ENCODE measurements around the gene LOC101059915.
"Not testable (repeated sequence)": the region's sequence is repeated elsewhere in the genome, so short reads cannot be mapped to it uniquely, and the experiment has no call there.

LOC101059915 gene

DNA sequence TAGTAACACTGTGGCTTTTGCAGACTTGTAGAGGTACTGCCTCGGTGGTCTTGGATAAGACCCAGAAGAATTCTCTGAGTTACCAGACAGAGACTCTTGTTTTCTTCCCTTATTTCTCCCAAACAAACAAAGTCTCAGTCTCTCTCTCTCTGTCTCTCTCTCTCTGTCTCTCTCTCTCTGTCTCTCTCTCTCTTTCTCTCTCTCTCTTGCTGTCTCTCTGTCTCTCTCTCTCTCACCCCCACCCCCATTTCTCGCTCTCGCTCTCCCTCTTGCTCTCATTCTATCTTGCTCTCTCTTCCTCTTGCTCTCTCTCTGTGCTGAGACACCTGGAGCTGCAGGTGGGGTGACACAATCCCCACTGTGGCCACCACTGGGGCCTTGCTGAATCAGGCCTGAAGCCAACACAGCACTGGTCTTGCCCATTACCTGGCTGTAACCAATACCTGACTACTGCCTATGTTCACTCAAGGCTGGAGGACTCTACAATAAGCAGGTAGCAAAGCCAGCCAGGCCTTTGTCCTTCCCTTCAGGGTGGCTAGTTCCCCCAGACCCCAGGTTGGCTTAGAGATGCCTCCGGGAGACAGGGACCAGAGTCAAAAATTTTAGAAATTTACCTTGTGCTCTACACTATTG is 12.3 kb downstream of the LOC101059915 start:
- H3K79me2 ChIP-seq (ENCODE audit: insufficient read depth, low read length) = no peaks in the 10 kb centered on the region
- H3K27ac ChIP-seq (ENCODE audit: extremely low read length, insufficient read depth, low read length) = no peak overlapping the region
- TF ChIP-seq POLR2A (IDR thresholded peaks at IDR 0.05; ENCODE audit: insufficient read depth in 1 of 2, low read depth in 2 of 2, low read length in 2 of 2) (no peak), KLF12 (CRISPR knock-in tag; IDR thresholded peaks at IDR 0.05; ENCODE audit: borderline replicate concordance) (no peak), SP140L (CRISPR knock-in tag; IDR thresholded peaks at IDR 0.05; ENCODE audit: borderline replicate concordance) (no peak), ZNF766 (CRISPR knock-in tag; IDR thresholded peaks at IDR 0.05; ENCODE audit: borderline replicate concordance) (no peak)
- TF ChIP-seq, protein P1, sequence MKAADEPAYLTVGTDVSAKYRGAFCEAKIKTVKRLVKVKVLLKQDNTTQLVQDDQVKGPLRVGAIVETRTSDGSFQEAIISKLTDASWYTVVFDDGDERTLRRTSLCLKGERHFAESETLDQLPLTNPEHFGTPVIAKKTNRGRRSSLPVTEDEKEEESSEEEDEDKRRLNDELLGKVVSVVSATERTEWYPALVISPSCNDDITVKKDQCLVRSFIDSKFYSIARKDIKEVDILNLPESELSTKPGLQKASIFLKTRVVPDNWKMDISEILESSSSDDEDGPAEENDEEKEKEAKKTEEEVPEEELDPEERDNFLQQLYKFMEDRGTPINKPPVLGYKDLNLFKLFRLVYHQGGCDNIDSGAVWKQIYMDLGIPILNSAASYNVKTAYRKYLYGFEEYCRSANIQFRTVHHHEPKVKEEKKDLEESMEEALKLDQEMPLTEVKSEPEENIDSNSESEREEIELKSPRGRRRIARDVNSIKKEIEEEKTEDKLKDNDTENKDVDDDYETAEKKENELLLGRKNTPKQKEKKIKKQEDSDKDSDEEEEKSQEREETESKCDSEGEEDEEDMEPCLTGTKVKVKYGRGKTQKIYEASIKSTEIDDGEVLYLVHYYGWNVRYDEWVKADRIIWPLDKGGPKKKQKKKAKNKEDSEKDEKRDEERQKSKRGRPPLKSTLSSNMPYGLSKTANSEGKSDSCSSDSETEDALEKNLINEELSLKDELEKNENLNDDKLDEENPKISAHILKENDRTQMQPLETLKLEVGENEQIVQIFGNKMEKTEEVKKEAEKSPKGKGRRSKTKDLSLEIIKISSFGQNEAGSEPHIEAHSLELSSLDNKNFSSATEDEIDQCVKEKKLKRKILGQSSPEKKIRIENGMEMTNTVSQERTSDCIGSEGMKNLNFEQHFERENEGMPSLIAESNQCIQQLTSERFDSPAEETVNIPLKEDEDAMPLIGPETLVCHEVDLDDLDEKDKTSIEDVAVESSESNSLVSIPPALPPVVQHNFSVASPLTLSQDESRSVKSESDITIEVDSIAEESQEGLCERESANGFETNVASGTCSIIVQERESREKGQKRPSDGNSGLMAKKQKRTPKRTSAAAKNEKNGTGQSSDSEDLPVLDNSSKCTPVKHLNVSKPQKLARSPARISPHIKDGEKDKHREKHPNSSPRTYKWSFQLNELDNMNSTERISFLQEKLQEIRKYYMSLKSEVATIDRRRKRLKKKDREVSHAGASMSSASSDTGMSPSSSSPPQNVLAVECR (CRISPR knock-in tag; IDR thresholded peaks at IDR 0.05; ENCODE audit: borderline replicate concordance) = no peak
- no peaks in the 10 kb centered on the region for H3K36me3 ChIP-seq (replicated peaks in 1 of 2; ENCODE audit: control insufficient read depth in 1 of 2, insufficient read depth in 2 of 2, low read length in 2 of 2)
- no peak overlapping the region for H3K4me3 ChIP-seq (replicated peaks in 1 of 3; ENCODE audit: insufficient read depth in 1 of 3, low read depth in 2 of 3, low read length in 3 of 3)
- no peaks in the 10 kb centered on the region for H3K27me3 ChIP-seq (ENCODE audit: control insufficient read depth in 1 of 2, insufficient read depth in 2 of 2, low read length in 2 of 2)
- H3K9me3 ChIP-seq (ENCODE audit: low read length) = no peaks in the 10 kb centered on the region
- POLR2A ChIA-PET = no interaction called here
- no TSS peak for BruUV-seq (replicated peaks)
- ATAC-seq (no peak), DNase-seq (ENCODE audit: low spot score) (no peak), FAIRE-seq (no peak)
- H3K9ac ChIP-seq (ENCODE audit: insufficient read depth, low read depth, low read length) = no peak overlapping the region
- CTCF ChIA-PET (ENCODE audit: low intra/inter-chr PET ratio, low total read pairs) = no interaction called here
- H4K20me1 ChIP-seq (ENCODE audit: insufficient read depth, low read length) = no peaks in the 10 kb centered on the region
- in situ Hi-C loops (cut with HindIII; ENCODE audit: extremely low pct_ligation_motif_present, low pct_unique_long_range_greater_than_20kb) (no loop called here), intact Hi-C loops (cut with micrococcal nuclease; ENCODE audit: unreplicated experiment) (no loop called here)
- H3K4me1 ChIP-seq (ENCODE audit: insufficient read depth, low read length) = no peaks in the 10 kb centered on the region
- no peak overlapping the region for H3K4me2 ChIP-seq (ENCODE audit: low read depth, low read length)
- WGBS (ENCODE audit: low lambda C conversion rate) = 21% methylated on average over 3 of the region's 4 CpGs
- H2AFZ ChIP-seq (ENCODE audit: low read length) = no peak overlapping the region

- FAIRE-seq; H3K4me2 ChIP-seq (ENCODE audit: low read depth, low read length); H2AFZ ChIP-seq (ENCODE audit: low read length); BruUV-seq (replicated peaks); H3K4me1 ChIP-seq (ENCODE audit: insufficient read depth, low read length); POLR2A ChIA-PET; intact Hi-C loops (cut with micrococcal nuclease; ENCODE audit: unreplicated experiment); H3K27ac ChIP-seq (ENCODE audit: extremely low read length, insufficient read depth, low read length); H3K36me3 ChIP-seq (replicated peaks in 1 of 2; ENCODE audit: control insufficient read depth in 1 of 2, insufficient read depth in 2 of 2, low read length in 2 of 2); CTCF ChIA-PET (ENCODE audit: low intra/inter-chr PET ratio, low total read pairs); DNase-seq (ENCODE audit: low spot score); H3K4me3 ChIP-seq (replicated peaks in 1 of 3; ENCODE audit: insufficient read depth in 1 of 3, low read depth in 2 of 3, low read length in 3 of 3); H3K79me2 ChIP-seq (ENCODE audit: insufficient read depth, low read length); H3K9me3 ChIP-seq (ENCODE audit: low read length); H3K9ac ChIP-seq (ENCODE audit: insufficient read depth, low read depth, low read length); in situ Hi-C loops (cut with HindIII; ENCODE audit: extremely low pct_ligation_motif_present, low pct_unique_long_range_greater_than_20kb); H4K20me1 ChIP-seq (ENCODE audit: insufficient read depth, low read length); H3K27me3 ChIP-seq (ENCODE audit: control insufficient read depth in 1 of 2, insufficient read depth in 2 of 2, low read length in 2 of 2): not testable (repeated sequence)
- no CpG with 5 or more reads among the region's 24 CpGs for WGBS (ENCODE audit: low lambda C conversion rate)
- ATAC-seq = peak; percentile 62
These were observed 29.5 kb downstream of the LOC101059915 start for GRCh38 chrX:71696641-71697465.

DNA sequence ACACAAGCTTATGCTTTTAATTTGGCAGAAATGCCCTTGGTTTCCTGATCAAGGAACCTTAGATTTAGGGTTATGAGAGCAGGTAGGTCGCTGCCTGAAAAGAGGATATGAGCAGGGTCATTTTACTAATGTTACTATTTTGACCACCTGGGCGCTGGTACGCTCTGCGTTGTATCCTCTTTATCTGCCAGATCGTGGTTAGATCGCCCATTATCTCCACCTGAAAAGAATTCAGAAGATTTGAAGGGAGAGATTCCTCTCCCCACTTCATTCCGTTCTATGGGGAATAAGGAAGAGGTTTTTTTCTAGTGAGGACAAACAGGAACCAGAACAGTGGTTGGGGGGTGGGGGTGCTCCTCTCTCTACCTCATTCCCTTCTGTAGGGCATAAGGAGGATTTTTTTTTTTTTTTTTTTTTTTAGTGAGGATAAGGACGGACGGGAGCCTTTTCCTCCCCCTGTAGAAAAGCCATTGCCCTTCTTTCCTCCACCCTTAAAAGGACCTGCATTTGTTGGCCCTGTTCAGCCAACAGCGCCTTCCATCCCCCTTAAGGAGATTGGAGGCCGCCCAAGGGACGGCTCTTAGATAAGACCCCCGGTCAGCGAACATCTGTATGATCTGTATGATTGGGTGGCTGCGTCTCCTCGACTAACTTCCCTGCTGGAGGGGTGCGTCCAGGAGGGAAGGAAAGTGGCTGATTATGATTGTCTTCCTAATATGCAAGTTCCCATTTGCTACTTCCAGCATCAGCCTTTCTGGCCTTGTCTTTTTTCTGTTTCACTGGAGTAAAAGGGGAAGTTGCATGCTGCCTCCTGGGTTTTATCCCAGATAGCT is 30.3 kb downstream of the LOC101059915 start:
- no CpG with 5 or more reads among the region's 17 CpGs for WGBS (ENCODE audit: low lambda C conversion rate)
- DNase-seq (ENCODE audit: low spot score); H3K27ac ChIP-seq (ENCODE audit: extremely low read length, insufficient read depth, low read length); POLR2A ChIA-PET; BruUV-seq (replicated peaks); H4K20me1 ChIP-seq (ENCODE audit: insufficient read depth, low read length); H3K27me3 ChIP-seq (ENCODE audit: control insufficient read depth in 1 of 2, insufficient read depth in 2 of 2, low read length in 2 of 2); intact Hi-C loops (cut with micrococcal nuclease; ENCODE audit: unreplicated experiment); H3K36me3 ChIP-seq (replicated peaks in 1 of 2; ENCODE audit: control insufficient read depth in 1 of 2, insufficient read depth in 2 of 2, low read length in 2 of 2); in situ Hi-C loops (cut with HindIII; ENCODE audit: extremely low pct_ligation_motif_present, low pct_unique_long_range_greater_than_20kb); H3K9me3 ChIP-seq (ENCODE audit: low read length); H3K4me2 ChIP-seq (ENCODE audit: low read depth, low read length); CTCF ChIA-PET (ENCODE audit: low intra/inter-chr PET ratio, low total read pairs); ATAC-seq; H3K4me3 ChIP-seq (replicated peaks in 1 of 3; ENCODE audit: insufficient read depth in 1 of 3, low read depth in 2 of 3, low read length in 3 of 3); H2AFZ ChIP-seq (ENCODE audit: low read length); H3K9ac ChIP-seq (ENCODE audit: insufficient read depth, low read depth, low read length); H3K4me1 ChIP-seq (ENCODE audit: insufficient read depth, low read length); H3K79me2 ChIP-seq (ENCODE audit: insufficient read depth, low read length); FAIRE-seq: not testable (repeated sequence)
